Ramos (cell line): Measurements from ENCODE around the gene HS3ST2.
"Not testable (repeated sequence)": the region's sequence is repeated elsewhere in the genome, so short reads cannot be mapped to it uniquely, and the experiment has no call there.

Experiments used
- in situ Hi-C: fragments of 300-500 bp; cut with MboI; formaldehyde crosslinking; loops from one replicate; pipeline ENCODE4 v1.14.3; 2022; ENCODE audit warnings: low sequenced_read_pairs; ENCODE audit not compliant: unreplicated experiment

HS3ST2 gene

GRCh38 chr16:22926105-22926751 lies 112.3 kb downstream of the HS3ST2 start:
- in situ Hi-C loops = no loop called here

GRCh38 chr16:22927306-22927705 lies 113.3 kb downstream of the HS3ST2 start:
- in situ Hi-C loops = no loop called here

- in situ Hi-C loops = no loop called here
Observed at GRCh38 chr16:22928882-22929435, 115.0 kb downstream of the HS3ST2 start.

GRCh38 chr16:22929461-22929860 lies 115.5 kb downstream of the HS3ST2 start:
- in situ Hi-C loops = no loop called here

GRCh38 chr16:22932032-22932771 lies 118.2 kb downstream of the HS3ST2 start:
- in situ Hi-C loops = no loop called here

- in situ Hi-C loops = no loop called here
Observed at GRCh38 chr16:22933173-22933572, 119.2 kb downstream of the HS3ST2 start.

GRCh38 chr16:22934786-22935185 lies 120.8 kb downstream of the HS3ST2 start:
- in situ Hi-C loops = no loop called here

GRCh38 chr16:22937169-22937568 lies 123.2 kb downstream of the HS3ST2 start:
- in situ Hi-C loops = no loop called here

- in situ Hi-C loops = no loop called here
Observed at GRCh38 chr16:22938647-22939046, 124.7 kb downstream of the HS3ST2 start.

- in situ Hi-C loops = not testable (repeated sequence)
Observed at GRCh38 chr16:22939744-22940363, 125.9 kb downstream of the HS3ST2 start.

GRCh38 chr16:22941970-22942501 lies 128.1 kb downstream of the HS3ST2 start:
- in situ Hi-C loops = no loop called here

GRCh38 chr16:22942811-22943210 lies 128.8 kb downstream of the HS3ST2 start:
- in situ Hi-C loops = no loop called here

GRCh38 chr16:22945361-22945760 lies 131.4 kb downstream of the HS3ST2 start:
- in situ Hi-C loops = no loop called here

- in situ Hi-C loops = no loop called here
Observed at GRCh38 chr16:22946433-22946832, 132.5 kb downstream of the HS3ST2 start.

GRCh38 chr16:22948058-22948602 lies 134.2 kb downstream of the HS3ST2 start:
- in situ Hi-C loops = no loop called here

- in situ Hi-C loops = no loop called here
Observed at GRCh38 chr16:22948603-22949368, 134.8 kb downstream of the HS3ST2 start.

GRCh38 chr16:22955461-22956070 lies 141.6 kb downstream of the HS3ST2 start:
- in situ Hi-C loops = no loop called here

- in situ Hi-C loops = no loop called here
Observed at GRCh38 chr16:22961206-22961605, 147.2 kb downstream of the HS3ST2 start.

- in situ Hi-C loops = no loop called here
Observed at GRCh38 chr16:22962905-22963304, 148.9 kb downstream of the HS3ST2 start.
